Uterus (tissue), 4 donors: Measurements from ENCODE around the gene PPM1F. TPM values are rescaled to one million over a fixed set of nuclear protein-coding genes. Genes with fewer than 3 reads are reported as not detected.

Source experiments
- DNase-seq, 2 donors: peaks; one replicate each; pipeline ENCODE4 v3.0.0-alpha.2; 2019 to 2020
- H3K27ac ChIP-seq, 2 donors: fragments of 200-600 bp; sonication (generic); 1 replicate in 1 of 2; 2 replicates in 1 of 2; pipeline ENCODE4 v1.5.1; 2016 to 2018
- H3K27me3 ChIP-seq, 2 donors: fragments of 200-600 bp; sonication (generic); one replicate each; pipeline ENCODE4 v1.5.1; 2018 to 2019; ENCODE audit warnings: control low read depth in 1 of 2
- H3K36me3 ChIP-seq, 2 donors: fragments of 200-600 bp; sonication (generic); one replicate each; pipeline ENCODE4 v1.5.1; 2019; ENCODE audit warnings: control low read depth in 1 of 2
- H3K4me1 ChIP-seq, 2 donors: fragments of 200-600 bp; sonication (generic); one replicate each; pipeline ENCODE4 v1.5.1; 2018 to 2019; ENCODE audit warnings: control low read depth in 1 of 2
- H3K4me3 ChIP-seq, 2 donors: fragments of 200-600 bp; sonication (generic); 1 replicate in 1 of 2; 2 replicates in 1 of 2; pipeline ENCODE4 v1.5.1; 2018 to 2019; ENCODE audit warnings: mild to moderate bottlenecking in 1 of 2
- H3K9me3 ChIP-seq, 2 donors: fragments of 200-600 bp; sonication (generic); one replicate each; pipeline ENCODE4 v1.5.1; 2019; ENCODE audit warnings: control low read depth in 1 of 2
- CTCF ChIP-seq, 4 experiments: fragments of 200-600 bp in 2 of 4; fragments of 450-650 bp in 2 of 4; sonication (generic) in 2 of 4; IDR thresholded peaks; one replicate each; pipeline ENCODE4 v1.5.1; 2016 to 2019; ENCODE audit warnings: antibody characterized with exemption in 4 of 4, mild to moderate bottlenecking in 2 of 4, moderate library complexity in 1 of 4
- POLR2A ChIP-seq, 2 donors: fragments of 450-650 bp; IDR thresholded peaks; one replicate each; pipeline ENCODE4 v1.6.1; 2016; ENCODE audit warnings: antibody characterized with exemption in 2 of 2, mild to moderate bottlenecking in 1 of 2, moderate library complexity in 1 of 2
- intact Hi-C: fragments of 100-400 bp; cut with DNase I; formaldehyde crosslinking; loops from one replicate; pipeline ENCODE4 v1.15.1; 2023; ENCODE audit warnings: low total_unique reads
- total RNA-seq, 4 donors: library from RNA; depleted of rRNA in 3 of 4; stranded (reverse); fragments of >200 nt in 3 of 4; gene quantifications; one replicate each; pipeline versions ENCODE4 v1.1.0 to v1.2.4, GENCODE V29; 2014 to 2023
- donor health status: DM: yes; HTN: yes; CAD: no.

The PPM1F gene
- total RNA-seq, 4 donors from 2014 or later = 16.2 to 67.3 (median 48.8) TPM

- Histone ChIP-seq H3K4me3 (no peak overlapping the region), H3K36me3 (no peaks in the 10 kb centered on the region), H3K27ac (peak overlapping the region; percentile 87 to 97), H3K4me1 (peaks cover 19 to 23% of the 10 kb centered on the region in 2 donors), H3K27me3 (no peaks in the 10 kb centered on the region), H3K9me3 (no peaks in the 10 kb centered on the region)
- intact Hi-C loops = no loop called here
- DNase-seq = peak in 1 of 2 donors; percentile 63
- TF ChIP-seq POLR2A (IDR thresholded peaks at IDR 0.05) (no peak), CTCF (IDR thresholded peaks at IDR 0.05) (peak; percentile 49 to 69 (median 63))
Observed at GRCh38 chr22:21947040-21948014, 5.3 kb downstream of the PPM1F start.

- Histone ChIP-seq H3K4me1 (peaks cover 17 to 23% of the 10 kb centered on the region in 2 donors), H3K9me3 (no peaks in the 10 kb centered on the region), H3K27me3 (no peaks in the 10 kb centered on the region), H3K27ac (peak overlapping the region; percentile 87 to 97), H3K4me3 (no peak overlapping the region), H3K36me3 (no peaks in the 10 kb centered on the region)
- no peak for DNase-seq
- TF ChIP-seq CTCF (IDR thresholded peaks at IDR 0.05) (no peak), POLR2A (IDR thresholded peaks at IDR 0.05) (no peak)
- intact Hi-C loops = no loop called here
Observed at GRCh38 chr22:21946262-21946925, 6.3 kb downstream of the PPM1F start.

GRCh38 chr22:21945453-21946261 is 7.0 kb downstream of the PPM1F start:
- peaks cover 16 to 23% of the 10 kb centered on the region in 2 donors for H3K4me1 ChIP-seq
- H3K4me3 ChIP-seq = no peak overlapping the region
- no peak for DNase-seq
- H3K27ac ChIP-seq = peak overlapping the region; percentile 93 to 97
- no peaks in the 10 kb centered on the region for H3K9me3 ChIP-seq
- H3K36me3 ChIP-seq = no peaks in the 10 kb centered on the region
- no peaks in the 10 kb centered on the region for H3K27me3 ChIP-seq
- TF ChIP-seq CTCF (IDR thresholded peaks at IDR 0.05) (no peak), POLR2A (IDR thresholded peaks at IDR 0.05) (no peak)
- intact Hi-C loops = no loop called here

GRCh38 chr22:21944871-21945270 is 7.8 kb downstream of the PPM1F start:
- Histone ChIP-seq H3K27me3 (no peaks in the 10 kb centered on the region), H3K4me3 (no peak overlapping the region), H3K27ac (peak overlapping the region; percentile 93 to 97), H3K36me3 (no peaks in the 10 kb centered on the region), H3K9me3 (no peaks in the 10 kb centered on the region), H3K4me1 (peaks cover 16 to 23% of the 10 kb centered on the region in 2 donors)
- no peak for TF ChIP-seq POLR2A (IDR thresholded peaks at IDR 0.05)
- no peak for TF ChIP-seq CTCF (IDR thresholded peaks at IDR 0.05)
- intact Hi-C loops = no loop called here
- no peak for DNase-seq
